T-cell (primary cell): ENCODE measurements around the gene RMND5A. TPM values are rescaled to one million over a fixed set of nuclear protein-coding genes. Genes with fewer than 3 reads are reported as not detected.
A peak's percentile ranks its signal among the peaks of the same experiment; 100 is the strongest.

Source experiments
- ATAC-seq, 4 experiments: fragments of 200-7000 bp in 3 of 4; fragments of 150-1000 bp in 1 of 4; cut with Tn5 transposase; replicated peaks in 1 of 4; 1 replicate in 3 of 4; 2 replicates in 1 of 4; pipeline ENCODE4 v1.10.0; 2021; ENCODE audit warnings: moderate library complexity in 3 of 4, mild to moderate bottlenecking in 2 of 4, moderate number of reproducible peaks in 1 of 4
- CTCF ChIA-PET, 2 donors: fragments of 300-600 bp; sonication (Branson Sonifier 250); formaldehyde crosslinking; loops; one replicate each; lab custom pipeline; 2022; ENCODE audit warnings: antibody characterized with exemption in 2 of 2; lab: Charles Lee
- POLR2A ChIA-PET, 2 donors: fragments of 300-600 bp; sonication (Branson Sonifier 250); formaldehyde crosslinking; loops; one replicate each; lab custom pipeline; 2022; ENCODE audit warnings: antibody characterized with exemption in 2 of 2; lab: Charles Lee
- DNase-seq, 35 experiments: peaks; one replicate each; pipeline versions ENCODE4 v3.0.0 to v3.0.0-alpha.2; 2013 to 2023
- H3K27ac ChIP-seq: one replicate; pipeline ENCODE4 v1.5.1; 2013; ENCODE audit warnings: low read length
- H3K27me3 ChIP-seq, 2 experiments: replicated peaks in 1 of 2; 1 replicate in 1 of 2; 2 replicates in 1 of 2; pipeline versions ENCODE4 v1.6.1 to v1.7.0; 2013; ENCODE audit warnings: low read length in 1 of 2, mixed read lengths in 1 of 2; ENCODE audit not compliant: control insufficient read depth in 2 of 2, insufficient read depth in 2 of 2; ENCODE audit errors: extremely low read depth in 1 of 2
- H3K36me3 ChIP-seq, 2 donors: 1 replicate in 1 of 2; 2 replicates in 1 of 2; pipeline versions ENCODE4 v1.6.1 to v1.7.0; 2013; ENCODE audit warnings: low read length in 1 of 2; ENCODE audit not compliant: control insufficient read depth in 2 of 2, insufficient read depth in 1 of 2; ENCODE audit errors: extremely low read depth in 1 of 2
- H3K4me1 ChIP-seq, 2 experiments: 1 replicate in 1 of 2; 2 replicates in 1 of 2; pipeline versions ENCODE4 v1.6.1 to v1.7.0; 2013; ENCODE audit warnings: low read length in 2 of 2, mixed read lengths in 1 of 2; ENCODE audit not compliant: insufficient read depth in 2 of 2, control insufficient read depth in 1 of 2; ENCODE audit errors: extremely low read depth in 1 of 2
- H3K4me3 ChIP-seq, 2 donors: 1 replicate in 1 of 2; 2 replicates in 1 of 2; pipeline versions ENCODE4 v1.5.1 to v1.7.0; 2013; ENCODE audit warnings: mild to moderate bottlenecking in 2 of 2, low read length in 1 of 2, moderate library complexity in 1 of 2; ENCODE audit not compliant: control insufficient read depth in 1 of 2; ENCODE audit errors: extremely low read depth in 1 of 2
- H3K9me3 ChIP-seq: 2 replicates; pipeline ENCODE4 v1.7.0; 2013
- H3K27ac Mint-ChIP-seq, 2 donors: one replicate each; pipeline ENCODE4 v1.8.0; 2020 to 2021; ENCODE audit warnings: mild to moderate bottlenecking in 2 of 2, mixed read lengths in 2 of 2
- H3K27me3 Mint-ChIP-seq, 2 donors: one replicate each; pipeline ENCODE4 v1.8.0; 2021 to 2022; ENCODE audit warnings: mixed read lengths in 2 of 2
- H3K36me3 Mint-ChIP-seq: one replicate; pipeline ENCODE4 v1.8.0; 2021; ENCODE audit warnings: mixed read lengths
- H3K4me1 Mint-ChIP-seq, 3 donors: one replicate each; pipeline ENCODE4 v1.8.0; 2020 to 2022; ENCODE audit warnings: mixed read lengths in 3 of 3, mild to moderate bottlenecking in 1 of 3
- H3K4me3 Mint-ChIP-seq, 3 donors: one replicate each; pipeline ENCODE4 v1.8.0; 2020 to 2022; ENCODE audit warnings: mild to moderate bottlenecking in 3 of 3, mixed read lengths in 3 of 3, moderate library complexity in 3 of 3
- H3K9me3 Mint-ChIP-seq, 3 donors: one replicate each; pipeline ENCODE4 v1.8.0; 2020 to 2022; ENCODE audit warnings: mixed read lengths in 3 of 3
- WGBS: methylation state at CpG from one replicate; pipeline ENCODE4 v1.1.5; 2013; ENCODE audit warnings: missing lambda C conversion rate; ENCODE audit not compliant: insufficient coverage; 5-methylcytosine and 5-hydroxymethylcytosine counted together
- total RNA-seq, 35 experiments: library from RNA in 6 of 35; stranded (reverse) in 6 of 35; fragments of 120-200 nt in 1 of 35; gene quantifications; one replicate each; pipeline versions ENCODE4 v1.2.1 to v1.2.4 and lab custom pipeline; 2013 to 2026

RMND5A gene
- total RNA-seq, 5 donors from 2014 or later (not counting 1 experiment from before 2014, with no cell fraction given): 27.0 to 37.3 (median 31.7) TPM

GRCh38 chr2:86821842-86822241, 101.8 kb downstream of the RMND5A start:
- peak overlapping the region; percentile 83 for H3K27ac ChIP-seq
- peak overlapping the region in 1 of 2 donors; percentile 33 for H3K4me3 ChIP-seq
- ChIA-PET CTCF (interaction anchor here in 1 of 2 donors (0.9 kb wide), 1 partner anchor 10 kb away, joined by 5 read pairs; no protein-coding TSS in a partner anchor), POLR2A (interaction anchor here (0.7 to 1.0 kb wide), 2 partner anchors 14 to 27 kb away, joined by 3 to 4 read pairs; no protein-coding TSS in a partner anchor)
- H3K36me3 ChIP-seq: no peaks in the 10 kb centered on the region
- Mint-ChIP-seq H3K36me3 (peaks cover 6% of the 10 kb centered on the region), H3K27me3 (peaks cover 0 to 23% of the 10 kb centered on the region in 2 donors), H3K9me3 (peaks cover 0 to 6% (median 0%) of the 10 kb centered on the region in 3 donors), H3K27ac (peak overlapping the region; percentile 93 to 95), H3K4me3 (peak overlapping the region; percentile 70 to 74 (median 71)), H3K4me1 (peaks cover 46 to 62% (median 56%) of the 10 kb centered on the region in 3 donors)
- ATAC-seq (no peak), DNase-seq (no peak)
- WGBS: 70% methylated on average over 5 of the region's 6 CpGs
- no peaks in the 10 kb centered on the region for H3K9me3 ChIP-seq
- H3K27me3 ChIP-seq: peaks cover 0 to 27% of the 10 kb centered on the region in 2 experiments
- H3K4me1 ChIP-seq: peaks cover 14 to 55% of the 10 kb centered on the region in 2 experiments

DNA sequence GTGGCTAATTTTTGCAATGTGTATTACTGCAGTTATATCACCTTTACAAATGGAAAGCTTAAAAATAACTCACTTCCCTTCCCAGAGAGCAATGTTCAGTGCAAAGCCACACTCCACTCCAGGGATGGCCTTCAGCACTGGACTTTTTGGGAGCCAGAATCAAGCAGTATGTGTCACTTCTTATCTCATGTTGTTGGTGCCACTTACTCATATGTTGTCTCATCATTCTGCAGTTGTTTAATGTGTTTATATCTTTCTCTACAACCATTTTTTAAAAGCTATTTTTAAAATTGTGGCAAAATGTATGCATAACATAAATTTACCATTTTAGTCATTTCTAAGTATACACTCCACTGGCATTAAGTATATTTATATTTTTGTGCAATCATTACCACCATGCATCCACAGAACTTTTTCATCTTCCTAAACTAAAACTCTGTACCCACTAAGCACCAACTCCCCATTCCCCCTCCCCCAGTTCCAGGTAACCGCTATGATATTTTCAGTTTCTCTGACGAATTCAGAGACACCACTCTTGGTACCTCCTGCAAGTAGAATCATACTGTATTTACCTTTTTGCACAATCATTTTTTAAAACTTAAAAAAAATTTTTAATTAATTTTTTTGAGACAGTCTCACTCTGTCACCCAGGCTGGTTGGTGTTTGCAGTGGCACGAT, 102.7 kb downstream of the RMND5A start:
- peak overlapping the region; percentile 39 for H3K27ac ChIP-seq
- ChIA-PET POLR2A (interaction anchor here in 1 of 2 donors (0.7 kb wide), 1 partner anchor 15 kb away, joined by 4 read pairs; no protein-coding TSS in a partner anchor), CTCF (no interaction called here)
- peaks cover 6% of the 10 kb centered on the region for H3K36me3 Mint-ChIP-seq
- peaks cover 18 to 65% of the 10 kb centered on the region in 2 experiments for H3K4me1 ChIP-seq
- peaks cover 50 to 69% (median 65%) of the 10 kb centered on the region in 3 donors for H3K4me1 Mint-ChIP-seq
- peak overlapping the region; percentile 18 to 75 (median 62) for H3K4me3 Mint-ChIP-seq
- H3K4me3 ChIP-seq: peak overlapping the region in 1 of 2 donors; percentile 19
- peaks cover 0 to 22% of the 10 kb centered on the region in 2 donors for H3K27me3 Mint-ChIP-seq
- H3K27ac Mint-ChIP-seq: peak overlapping the region; percentile 41 to 93
- no peak for ATAC-seq
- peaks cover 0 to 27% of the 10 kb centered on the region in 2 experiments for H3K27me3 ChIP-seq
- 59% methylated on average over 3 of the region's 3 CpGs for WGBS
- H3K9me3 Mint-ChIP-seq: peaks cover 0 to 6% (median 0%) of the 10 kb centered on the region in 3 donors
- DNase-seq: no peak
- H3K9me3 ChIP-seq: no peaks in the 10 kb centered on the region
- H3K36me3 ChIP-seq: no peaks in the 10 kb centered on the region

GRCh38 chr2:86825036-86825692, 105.1 kb downstream of the RMND5A start:
- H3K4me1 Mint-ChIP-seq: peaks cover 40 to 65% (median 57%) of the 10 kb centered on the region in 3 donors
- peak overlapping the region; percentile 82 to 93 for H3K27ac Mint-ChIP-seq
- ChIA-PET CTCF (interaction anchor here (1.0 to 2.1 kb wide), 3 partner anchors 13 to 16 kb away, joined by 3 to 7 read pairs (median 6); no protein-coding TSS in a partner anchor), POLR2A (interaction anchor here in 1 of 2 donors (1.0 to 1.1 kb wide), 3 partner anchors 9 to 18 kb away, joined by 4 to 7 read pairs (median 5); no protein-coding TSS in a partner anchor)
- peaks cover 6% of the 10 kb centered on the region for H3K36me3 Mint-ChIP-seq
- ATAC-seq (peak; percentile 8 to 26 (median 20)), DNase-seq (peak in 6 of 35 experiments; percentile 10 to 49 (median 30))
- H3K27me3 Mint-ChIP-seq: peaks cover 0 to 20% of the 10 kb centered on the region in 2 donors
- peaks cover 0 to 6% (median 0%) of the 10 kb centered on the region in 3 donors for H3K9me3 Mint-ChIP-seq
- H3K27ac ChIP-seq: peak overlapping the region; percentile 52
- H3K27me3 ChIP-seq: peaks cover 0 to 27% of the 10 kb centered on the region in 2 experiments
- H3K9me3 ChIP-seq: no peaks in the 10 kb centered on the region
- no peaks in the 10 kb centered on the region for H3K36me3 ChIP-seq
- peak overlapping the region; percentile 56 to 61 for H3K4me3 ChIP-seq
- peaks cover 25 to 72% of the 10 kb centered on the region in 2 experiments for H3K4me1 ChIP-seq
- 14% methylated on average over 5 of the region's 11 CpGs for WGBS
- H3K4me3 Mint-ChIP-seq: peak overlapping the region; percentile 75 to 86 (median 80)

DNA sequence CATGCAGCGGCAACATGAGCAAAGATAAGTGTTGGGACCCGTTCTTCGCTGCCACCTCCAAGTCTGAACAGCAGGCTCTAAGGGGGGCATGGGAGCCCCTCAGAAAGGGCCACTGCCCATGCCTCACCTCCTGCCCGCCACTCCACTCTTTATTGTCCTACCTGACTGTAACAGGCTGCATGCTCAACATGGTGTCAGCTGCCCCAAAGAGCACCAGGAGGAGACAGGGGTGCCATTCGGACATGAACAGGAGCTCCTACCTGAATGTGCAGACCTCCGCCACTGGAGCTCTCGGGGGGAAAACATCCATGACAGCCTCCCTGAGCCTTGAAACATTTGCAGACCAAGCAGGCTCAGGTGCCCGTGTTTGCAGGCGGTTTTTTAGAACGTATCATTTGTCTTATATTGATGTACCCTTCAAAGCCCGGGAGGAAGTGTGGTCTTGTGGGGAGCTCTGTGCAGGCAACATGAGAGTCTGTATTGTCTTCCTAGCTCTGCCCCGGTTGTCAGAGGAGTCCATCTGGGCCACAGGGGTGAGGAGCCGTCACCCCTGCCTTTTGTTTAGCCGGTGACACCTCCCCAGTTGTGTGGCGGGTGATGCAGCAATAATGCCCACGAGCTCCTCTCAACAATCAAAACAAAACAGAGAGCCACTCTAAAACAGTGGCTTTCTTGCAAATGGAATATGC, 105.7 kb downstream of the RMND5A start:
- ChIA-PET POLR2A (interaction anchor here (0.5 to 1.1 kb wide), 4 partner anchors 10 to 925 kb away, joined by 3 to 7 read pairs (median 4); no protein-coding TSS in a partner anchor), CTCF (interaction anchor here (1.0 to 2.1 kb wide), 3 partner anchors 14 to 17 kb away, joined by 3 to 7 read pairs (median 6); no protein-coding TSS in a partner anchor)
- Histone ChIP-seq H3K4me1 (peaks cover 21 to 68% of the 10 kb centered on the region in 2 experiments), H3K27me3 (peaks cover 0 to 27% of the 10 kb centered on the region in 2 experiments), H3K9me3 (no peaks in the 10 kb centered on the region), H3K4me3 (peak overlapping the region; percentile 56 to 61), H3K36me3 (no peaks in the 10 kb centered on the region), H3K27ac (peak overlapping the region; percentile 79)
- peaks cover 40 to 61% (median 57%) of the 10 kb centered on the region in 3 donors for H3K4me1 Mint-ChIP-seq
- DNase-seq (peak; percentile 35 to 89 (median 71)), ATAC-seq (peak; percentile 81 to 88 (median 82))
- peak overlapping the region; percentile 82 to 93 for H3K27ac Mint-ChIP-seq
- H3K27me3 Mint-ChIP-seq: peaks cover 0 to 20% of the 10 kb centered on the region in 2 donors
- 15% methylated on average over 12 of the region's 16 CpGs for WGBS
- H3K9me3 Mint-ChIP-seq: peaks cover 0 to 6% (median 0%) of the 10 kb centered on the region in 3 donors
- peaks cover 6% of the 10 kb centered on the region for H3K36me3 Mint-ChIP-seq
- H3K4me3 Mint-ChIP-seq: peak overlapping the region; percentile 75 to 86 (median 80)

- ATAC-seq (peak in 1 of 4 experiments; percentile 16), DNase-seq (no peak)
- no peaks in the 10 kb centered on the region for H3K36me3 ChIP-seq
- Mint-ChIP-seq H3K36me3 (peaks cover 6% of the 10 kb centered on the region), H3K4me3 (peak overlapping the region; percentile 75 to 86 (median 80)), H3K4me1 (peaks cover 40 to 62% (median 58%) of the 10 kb centered on the region in 3 donors), H3K27ac (peak overlapping the region; percentile 82 to 93), H3K9me3 (peaks cover 0 to 6% (median 0%) of the 10 kb centered on the region in 3 donors), H3K27me3 (peaks cover 0 to 17% of the 10 kb centered on the region in 2 donors)
- H3K27me3 ChIP-seq: peaks cover 0 to 19% of the 10 kb centered on the region in 2 experiments
- H3K27ac ChIP-seq: peak overlapping the region; percentile 79
- ChIA-PET CTCF (no interaction called here), POLR2A (interaction anchor here (0.6 to 0.9 kb wide), 2 partner anchors 15 to 19 kb away, joined by 3 to 4 read pairs; no protein-coding TSS in a partner anchor)
- H3K4me1 ChIP-seq: peaks cover 21 to 59% of the 10 kb centered on the region in 2 experiments
- WGBS: 77% methylated on average over 3 of the region's 4 CpGs
- H3K4me3 ChIP-seq: peak overlapping the region; percentile 10 to 61
- no peaks in the 10 kb centered on the region for H3K9me3 ChIP-seq
Measured at GRCh38 chr2:86826951-86827350, 106.9 kb downstream of the RMND5A start.
